GM12891 (cell line): ENCODE results near the gene DZIP1L.

Experiments used
- POLR2A ChIP-seq: IDR thresholded peaks from 2 replicates; pipeline ENCODE4 v1.6.1; 2011; ENCODE audit warnings: low read depth, low read length, control low read depth
- POLR2AphosphoS5 ChIP-seq: IDR thresholded peaks from 2 replicates; pipeline ENCODE4 v1.6.1; 2011; ENCODE audit warnings: low read depth, low read length, control low read depth
- SPI1 ChIP-seq: IDR thresholded peaks from 2 replicates; pipeline ENCODE4 v1.6.1; 2011; ENCODE audit warnings: low read depth, low read length, control low read depth
- TAF1 ChIP-seq: IDR thresholded peaks from 2 replicates; pipeline ENCODE4 v1.6.1; 2011; ENCODE audit warnings: low read depth, low read length, control low read depth

DNA sequence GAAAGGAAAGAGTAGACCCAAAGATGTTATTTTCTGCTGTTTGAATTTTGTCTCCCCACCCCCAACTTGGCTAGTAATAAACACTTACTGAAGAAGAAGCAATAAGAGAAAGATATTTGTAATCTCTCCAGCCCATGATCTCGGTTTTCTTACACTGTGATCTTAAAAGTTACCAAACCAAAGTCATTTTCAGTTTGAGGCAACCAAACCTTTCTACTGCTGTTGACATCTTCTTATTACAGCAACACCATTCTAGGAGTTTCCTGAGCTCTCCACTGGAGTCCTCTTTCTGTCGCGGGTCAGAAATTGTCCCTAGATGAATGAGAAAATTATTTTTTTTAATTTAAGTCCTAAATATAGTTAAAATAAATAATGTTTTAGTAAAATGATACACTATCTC is 83.9 kb downstream of the DZIP1L start:
- TF ChIP-seq POLR2A (no peak), POLR2AphosphoS5 (no peak), TAF1 (no peak), SPI1 (no peak)
